GM12892 (cell line): ENCODE results near the gene CDKN2AIPNL.

ENCODE experiments used
- POLR2A ChIP-seq: IDR thresholded peaks from 2 replicates; pipeline ENCODE4 v1.6.1; 2011; ENCODE audit warnings: low read depth, low read length, control low read depth
- TAF1 ChIP-seq: IDR thresholded peaks from 2 replicates; pipeline ENCODE4 v1.6.1; 2011; ENCODE audit warnings: low read depth, mild to moderate bottlenecking, control low read depth, low read length, borderline replicate concordance

GRCh38 chr5:134387443-134387842 lies 24.2 kb downstream of the CDKN2AIPNL start:
- no peak for TF ChIP-seq TAF1
- no peak for TF ChIP-seq POLR2A
